ENCODE measurements around the gene TMEM259.

The TMEM259 gene

GRCh38 chr19:964761-965694, 55.9 kb downstream of the TMEM259 start:
- DNase-seq (ENCODE audit: low read depth in 1 of 2, low spot score in 1 of 2), result no peak

DNA sequence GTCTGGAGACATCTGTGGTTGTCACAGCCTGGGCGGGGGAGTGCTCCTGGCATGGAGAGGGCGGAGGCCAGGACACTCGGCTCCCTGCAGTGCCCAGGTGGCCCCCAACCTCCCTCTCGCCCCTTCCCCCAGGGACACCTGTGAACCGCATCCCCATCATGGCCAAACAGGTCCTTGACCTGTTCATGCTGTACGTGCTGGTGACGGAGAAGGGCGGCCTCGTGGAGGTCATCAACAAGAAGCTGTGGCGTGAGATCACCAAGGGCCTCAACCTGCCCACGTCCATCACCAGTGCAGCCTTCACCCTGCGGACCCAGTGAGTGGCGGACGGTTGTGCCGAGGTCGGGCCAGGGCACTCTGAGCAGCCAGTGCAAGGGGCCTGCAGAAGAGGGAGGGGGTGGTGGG, 56.8 kb downstream of the TMEM259 start:
- no peaks in the 10 kb centered on the region for H3K27me3 ChIP-seq (ENCODE audit: insufficient read depth, poor library complexity, severe bottlenecking)
- DNase-seq (ENCODE audit: low read depth in 1 of 2, low spot score in 1 of 2), result no peak
- TF ChIP-seq, protein P1, sequence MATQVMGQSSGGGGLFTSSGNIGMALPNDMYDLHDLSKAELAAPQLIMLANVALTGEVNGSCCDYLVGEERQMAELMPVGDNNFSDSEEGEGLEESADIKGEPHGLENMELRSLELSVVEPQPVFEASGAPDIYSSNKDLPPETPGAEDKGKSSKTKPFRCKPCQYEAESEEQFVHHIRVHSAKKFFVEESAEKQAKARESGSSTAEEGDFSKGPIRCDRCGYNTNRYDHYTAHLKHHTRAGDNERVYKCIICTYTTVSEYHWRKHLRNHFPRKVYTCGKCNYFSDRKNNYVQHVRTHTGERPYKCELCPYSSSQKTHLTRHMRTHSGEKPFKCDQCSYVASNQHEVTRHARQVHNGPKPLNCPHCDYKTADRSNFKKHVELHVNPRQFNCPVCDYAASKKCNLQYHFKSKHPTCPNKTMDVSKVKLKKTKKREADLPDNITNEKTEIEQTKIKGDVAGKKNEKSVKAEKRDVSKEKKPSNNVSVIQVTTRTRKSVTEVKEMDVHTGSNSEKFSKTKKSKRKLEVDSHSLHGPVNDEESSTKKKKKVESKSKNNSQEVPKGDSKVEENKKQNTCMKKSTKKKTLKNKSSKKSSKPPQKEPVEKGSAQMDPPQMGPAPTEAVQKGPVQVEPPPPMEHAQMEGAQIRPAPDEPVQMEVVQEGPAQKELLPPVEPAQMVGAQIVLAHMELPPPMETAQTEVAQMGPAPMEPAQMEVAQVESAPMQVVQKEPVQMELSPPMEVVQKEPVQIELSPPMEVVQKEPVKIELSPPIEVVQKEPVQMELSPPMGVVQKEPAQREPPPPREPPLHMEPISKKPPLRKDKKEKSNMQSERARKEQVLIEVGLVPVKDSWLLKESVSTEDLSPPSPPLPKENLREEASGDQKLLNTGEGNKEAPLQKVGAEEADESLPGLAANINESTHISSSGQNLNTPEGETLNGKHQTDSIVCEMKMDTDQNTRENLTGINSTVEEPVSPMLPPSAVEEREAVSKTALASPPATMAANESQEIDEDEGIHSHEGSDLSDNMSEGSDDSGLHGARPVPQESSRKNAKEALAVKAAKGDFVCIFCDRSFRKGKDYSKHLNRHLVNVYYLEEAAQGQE (IDR thresholded peaks at IDR 0.05; ENCODE audit: insufficient replicate concordance, low read depth), result no peak
- no peak for TF ChIP-seq GABPA (IDR thresholded peaks at IDR 0.05; ENCODE audit: low read depth)
- no peak overlapping the region for H3K27ac ChIP-seq (replicated peaks)
- H3K4me3 ChIP-seq (replicated peaks; ENCODE audit: insufficient read depth, low read length), result no peak overlapping the region

More at GRCh38 chr19:964761-965694, 55.9 kb downstream of the TMEM259 start:
- Histone ChIP-seq H3K4me3 (replicated peaks; ENCODE audit: insufficient read depth, low read length) (no peak overlapping the region), H3K27me3 (ENCODE audit: insufficient read depth, poor library complexity, severe bottlenecking) (no peaks in the 10 kb centered on the region), H3K27ac (replicated peaks) (no peak overlapping the region)
- TF ChIP-seq POLR2AphosphoS5 (IDR thresholded peaks at IDR 0.05; ENCODE audit: low read depth), result no peak
- TF ChIP-seq, protein P2, sequence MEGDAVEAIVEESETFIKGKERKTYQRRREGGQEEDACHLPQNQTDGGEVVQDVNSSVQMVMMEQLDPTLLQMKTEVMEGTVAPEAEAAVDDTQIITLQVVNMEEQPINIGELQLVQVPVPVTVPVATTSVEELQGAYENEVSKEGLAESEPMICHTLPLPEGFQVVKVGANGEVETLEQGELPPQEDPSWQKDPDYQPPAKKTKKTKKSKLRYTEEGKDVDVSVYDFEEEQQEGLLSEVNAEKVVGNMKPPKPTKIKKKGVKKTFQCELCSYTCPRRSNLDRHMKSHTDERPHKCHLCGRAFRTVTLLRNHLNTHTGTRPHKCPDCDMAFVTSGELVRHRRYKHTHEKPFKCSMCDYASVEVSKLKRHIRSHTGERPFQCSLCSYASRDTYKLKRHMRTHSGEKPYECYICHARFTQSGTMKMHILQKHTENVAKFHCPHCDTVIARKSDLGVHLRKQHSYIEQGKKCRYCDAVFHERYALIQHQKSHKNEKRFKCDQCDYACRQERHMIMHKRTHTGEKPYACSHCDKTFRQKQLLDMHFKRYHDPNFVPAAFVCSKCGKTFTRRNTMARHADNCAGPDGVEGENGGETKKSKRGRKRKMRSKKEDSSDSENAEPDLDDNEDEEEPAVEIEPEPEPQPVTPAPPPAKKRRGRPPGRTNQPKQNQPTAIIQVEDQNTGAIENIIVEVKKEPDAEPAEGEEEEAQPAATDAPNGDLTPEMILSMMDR (IDR thresholded peaks at IDR 0.05; ENCODE audit: insufficient read depth, low read length), result no peak
- no peak for TF ChIP-seq GABPA (IDR thresholded peaks at IDR 0.05; ENCODE audit: low read depth)
- TF ChIP-seq, protein P1 (IDR thresholded peaks at IDR 0.05; ENCODE audit: insufficient replicate concordance, low read depth), result no peak
- no peak for TF ChIP-seq SPI1 (IDR thresholded peaks at IDR 0.05; ENCODE audit: borderline replicate concordance, low read depth)

GRCh38 chr19:963486-963951, 57.4 kb downstream of the TMEM259 start:
- Histone ChIP-seq H3K27ac (replicated peaks) (no peak overlapping the region), H3K27me3 (ENCODE audit: insufficient read depth, poor library complexity, severe bottlenecking) (no peaks in the 10 kb centered on the region), H3K4me3 (replicated peaks; ENCODE audit: insufficient read depth, low read length) (no peak overlapping the region)
- no peak for DNase-seq (ENCODE audit: low read depth in 1 of 2, low spot score in 1 of 2)
- no peak for TF ChIP-seq GABPA (IDR thresholded peaks at IDR 0.05; ENCODE audit: low read depth)
- TF ChIP-seq, protein P1 (IDR thresholded peaks at IDR 0.05; ENCODE audit: insufficient replicate concordance, low read depth), result no peak
